Panc1 (cell line): ENCODE data around the gene CDH5. TPM values are rescaled to one million over a fixed set of nuclear protein-coding genes. Genes with fewer than 3 reads are reported as not detected.
"Not testable (repeated sequence)": the region's sequence is repeated elsewhere in the genome, so short reads cannot be mapped to it uniquely, and the experiment has no call there.

ENCODE experiments used
- ATAC-seq: fragments of 200-7000 bp; cut with Tn5 transposase; 2 replicates; pipeline ENCODE4 v1.9.1; 2020; ENCODE audit warnings: mild to moderate bottlenecking, moderate library complexity
- BruUV-seq: library from RNA; stranded (reverse); fragments of 400-500 nt; replicated peaks from 2 replicates; lab custom pipeline; 2021; lab: Mats Ljungman, UMichigan
- CTCF ChIA-PET: fragments of 300-600 bp; sonication (Branson Sonifier 250); formaldehyde crosslinking; loops from one replicate; lab custom pipeline; 2022; ENCODE audit warnings: antibody characterized with exemption; lab: Charles Lee
- POLR2A ChIA-PET: fragments of 300-600 bp; sonication (Branson Sonifier 250); formaldehyde crosslinking; loops from one replicate; lab custom pipeline; 2022; ENCODE audit warnings: antibody characterized with exemption; lab: Charles Lee
- DNase-seq: peaks from one replicate; pipeline ENCODE4 v3.0.0-alpha.2; 2010; ENCODE audit warnings: low read depth, low spot score
- H3K27ac ChIP-seq: 2 replicates; pipeline ENCODE4 v1.5.1; 2011; ENCODE audit warnings: mild to moderate bottlenecking, low read length, inconsistent platforms
- H3K27me3 ChIP-seq: fragments of 200-500 bp; sonication (Bioruptor generic); 2 replicates; pipeline ENCODE4 v1.6.0; 2014; ENCODE audit warnings: low read length, inconsistent platforms; ENCODE audit not compliant: control insufficient read depth, insufficient read depth
- H3K36me3 ChIP-seq: fragments of 200-500 bp; sonication (Bioruptor generic); 2 replicates; pipeline ENCODE4 v1.5.1; 2014; ENCODE audit warnings: inconsistent platforms, mild to moderate bottlenecking, low read length, moderate library complexity; ENCODE audit not compliant: control insufficient read depth, insufficient read depth
- H3K4me1 ChIP-seq: 2 replicates; pipeline ENCODE4 v1.5.1; 2011; ENCODE audit warnings: inconsistent platforms, mild to moderate bottlenecking, low read length, moderate library complexity; ENCODE audit not compliant: control insufficient read depth, insufficient read depth
- H3K4me3 ChIP-seq, 2 experiments: 2 replicates each; pipeline ENCODE4 v1.5.1; 2011 to 2012; ENCODE audit warnings: low read depth in 2 of 2, low read length in 2 of 2, mild to moderate bottlenecking in 2 of 2, inconsistent platforms in 1 of 2, moderate library complexity in 1 of 2
- H3K9me3 ChIP-seq: fragments of 200-500 bp; sonication (Bioruptor generic); 2 replicates; pipeline ENCODE4 v1.5.1; 2014; ENCODE audit warnings: low read depth, mild to moderate bottlenecking, inconsistent platforms, low read length, moderate library complexity; ENCODE audit not compliant: control insufficient read depth, insufficient read depth
- POLR2AphosphoS5 ChIP-seq: IDR thresholded peaks from 2 replicates; pipeline ENCODE4 v1.6.1; 2012; ENCODE audit warnings: mild to moderate bottlenecking, low read depth, low read length, moderate library complexity
- SIN3A ChIP-seq: IDR thresholded peaks from 2 replicates; pipeline ENCODE4 v1.6.1; 2012; ENCODE audit warnings: low read depth, mild to moderate bottlenecking, low read length, moderate library complexity, borderline replicate concordance; ENCODE audit not compliant: insufficient read depth
- TCF7L2 ChIP-seq: IDR thresholded peaks from 2 replicates; pipeline ENCODE4 v1.6.1; 2011; ENCODE audit warnings: mild to moderate bottlenecking, low read depth, low read length, inconsistent platforms
- in situ Hi-C: cut with HindIII; loops from 2 replicates; pipeline ENCODE4 v1.10.0; 2016; ENCODE audit warnings: low sequenced_read_pairs, low pct_unique_long_range_greater_than_20kb
- intact Hi-C: fragments of 100-400 bp; cut with micrococcal nuclease; formaldehyde crosslinking; loops from one replicate; pipeline ENCODE4 v1.10.0; 2022; ENCODE audit not compliant: unreplicated experiment
- total RNA-seq: library from RNA; stranded (reverse); gene quantifications from one replicate; pipeline ENCODE4 v1.2.1, GENCODE V29; 2021; ENCODE audit not compliant: unreplicated experiment
- TF ChIP-seq, protein P1 (sequence below), 2 experiments: IDR thresholded peaks; 2 replicates each; pipeline ENCODE4 v1.6.1; 2011 to 2012; ENCODE audit warnings: low read depth in 2 of 2, control low read depth in 1 of 2, low read length in 1 of 2, mild to moderate bottlenecking in 1 of 2, moderate library complexity in 1 of 2; ENCODE audit not compliant: insufficient read depth in 1 of 2
- TF ChIP-seq, protein P2 (sequence below): fragments of 450-650 bp; IDR thresholded peaks from 2 replicates; pipeline ENCODE4 v1.5.1; 2017; ENCODE audit warnings: mild to moderate bottlenecking

The CDH5 gene
- total RNA-seq, 1 experiment from 2014 or later, result 0.18 TPM

GRCh38 chr16:66451548-66451947 lies 85.1 kb downstream of the CDH5 start:
- BruUV-seq, result no TSS peak
- no peak for ATAC-seq
- no peak overlapping the region for H3K27ac ChIP-seq
- DNase-seq, result no peak
- H3K4me3 ChIP-seq, result no peak overlapping the region
- no peaks in the 10 kb centered on the region for H3K27me3 ChIP-seq
- intact Hi-C loops (no loop called here), in situ Hi-C loops (no loop called here)
- no peaks in the 10 kb centered on the region for H3K9me3 ChIP-seq
- POLR2A ChIA-PET, result no interaction called here
- no peaks in the 10 kb centered on the region for H3K36me3 ChIP-seq
- H3K4me1 ChIP-seq, result no peaks in the 10 kb centered on the region
- CTCF ChIA-PET, result no interaction called here
- TF ChIP-seq SIN3A (no peak), POLR2AphosphoS5 (no peak), TCF7L2 (no peak)
- TF ChIP-seq, protein P1, sequence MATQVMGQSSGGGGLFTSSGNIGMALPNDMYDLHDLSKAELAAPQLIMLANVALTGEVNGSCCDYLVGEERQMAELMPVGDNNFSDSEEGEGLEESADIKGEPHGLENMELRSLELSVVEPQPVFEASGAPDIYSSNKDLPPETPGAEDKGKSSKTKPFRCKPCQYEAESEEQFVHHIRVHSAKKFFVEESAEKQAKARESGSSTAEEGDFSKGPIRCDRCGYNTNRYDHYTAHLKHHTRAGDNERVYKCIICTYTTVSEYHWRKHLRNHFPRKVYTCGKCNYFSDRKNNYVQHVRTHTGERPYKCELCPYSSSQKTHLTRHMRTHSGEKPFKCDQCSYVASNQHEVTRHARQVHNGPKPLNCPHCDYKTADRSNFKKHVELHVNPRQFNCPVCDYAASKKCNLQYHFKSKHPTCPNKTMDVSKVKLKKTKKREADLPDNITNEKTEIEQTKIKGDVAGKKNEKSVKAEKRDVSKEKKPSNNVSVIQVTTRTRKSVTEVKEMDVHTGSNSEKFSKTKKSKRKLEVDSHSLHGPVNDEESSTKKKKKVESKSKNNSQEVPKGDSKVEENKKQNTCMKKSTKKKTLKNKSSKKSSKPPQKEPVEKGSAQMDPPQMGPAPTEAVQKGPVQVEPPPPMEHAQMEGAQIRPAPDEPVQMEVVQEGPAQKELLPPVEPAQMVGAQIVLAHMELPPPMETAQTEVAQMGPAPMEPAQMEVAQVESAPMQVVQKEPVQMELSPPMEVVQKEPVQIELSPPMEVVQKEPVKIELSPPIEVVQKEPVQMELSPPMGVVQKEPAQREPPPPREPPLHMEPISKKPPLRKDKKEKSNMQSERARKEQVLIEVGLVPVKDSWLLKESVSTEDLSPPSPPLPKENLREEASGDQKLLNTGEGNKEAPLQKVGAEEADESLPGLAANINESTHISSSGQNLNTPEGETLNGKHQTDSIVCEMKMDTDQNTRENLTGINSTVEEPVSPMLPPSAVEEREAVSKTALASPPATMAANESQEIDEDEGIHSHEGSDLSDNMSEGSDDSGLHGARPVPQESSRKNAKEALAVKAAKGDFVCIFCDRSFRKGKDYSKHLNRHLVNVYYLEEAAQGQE (IDR thresholded peaks at IDR 0.05; ENCODE audit: insufficient read depth in 1 of 2, low read depth in 2 of 2, low read length in 1 of 2), result no peak
- TF ChIP-seq, protein P2, sequence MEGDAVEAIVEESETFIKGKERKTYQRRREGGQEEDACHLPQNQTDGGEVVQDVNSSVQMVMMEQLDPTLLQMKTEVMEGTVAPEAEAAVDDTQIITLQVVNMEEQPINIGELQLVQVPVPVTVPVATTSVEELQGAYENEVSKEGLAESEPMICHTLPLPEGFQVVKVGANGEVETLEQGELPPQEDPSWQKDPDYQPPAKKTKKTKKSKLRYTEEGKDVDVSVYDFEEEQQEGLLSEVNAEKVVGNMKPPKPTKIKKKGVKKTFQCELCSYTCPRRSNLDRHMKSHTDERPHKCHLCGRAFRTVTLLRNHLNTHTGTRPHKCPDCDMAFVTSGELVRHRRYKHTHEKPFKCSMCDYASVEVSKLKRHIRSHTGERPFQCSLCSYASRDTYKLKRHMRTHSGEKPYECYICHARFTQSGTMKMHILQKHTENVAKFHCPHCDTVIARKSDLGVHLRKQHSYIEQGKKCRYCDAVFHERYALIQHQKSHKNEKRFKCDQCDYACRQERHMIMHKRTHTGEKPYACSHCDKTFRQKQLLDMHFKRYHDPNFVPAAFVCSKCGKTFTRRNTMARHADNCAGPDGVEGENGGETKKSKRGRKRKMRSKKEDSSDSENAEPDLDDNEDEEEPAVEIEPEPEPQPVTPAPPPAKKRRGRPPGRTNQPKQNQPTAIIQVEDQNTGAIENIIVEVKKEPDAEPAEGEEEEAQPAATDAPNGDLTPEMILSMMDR, result no peak

DNA sequence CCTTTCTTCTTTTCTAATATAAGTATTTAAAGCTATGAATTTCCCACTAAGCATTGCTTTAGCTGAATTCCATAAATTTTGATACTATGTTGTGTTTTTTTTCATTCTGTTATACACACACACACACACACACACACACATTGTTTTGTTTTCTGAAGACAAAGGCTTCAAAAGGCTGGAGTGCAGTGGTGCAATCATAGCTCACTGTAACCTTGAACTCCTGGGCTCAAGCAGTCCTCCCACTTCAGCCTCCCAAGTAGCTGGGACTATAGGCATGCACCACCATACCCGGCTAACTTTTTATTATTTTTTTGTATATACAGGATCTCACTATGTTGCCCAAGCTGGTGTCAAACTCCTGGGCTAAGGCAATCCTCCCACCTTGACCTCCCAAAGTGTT lies 86.7 kb downstream of the CDH5 start:
- H3K9me3 ChIP-seq, H3K27ac ChIP-seq, CTCF ChIA-PET, H3K27me3 ChIP-seq, DNase-seq, intact Hi-C loops, ATAC-seq, H3K4me3 ChIP-seq, H3K4me1 ChIP-seq, in situ Hi-C loops, H3K36me3 ChIP-seq, BruUV-seq: not testable (repeated sequence)
- POLR2A ChIA-PET, result interaction anchor here (0.6 kb wide), 1 partner anchor 516 kb away, joined by 3 read pairs; no protein-coding TSS in a partner anchor

Other genes with a start within 250 kb of the CDH5 start
- not detected for gene BEAN1, start 60.6 kb downstream of the CDH5 start, total RNA-seq
- 17.1 TPM for gene TK2, start 183.4 kb downstream of the CDH5 start, total RNA-seq
- gene CKLF, start 185.9 kb downstream of the CDH5 start, total RNA-seq, result 88.1 TPM
- gene CMTM1, start 199.7 kb downstream of the CDH5 start, total RNA-seq, result 7.1 TPM
- not detected for gene CMTM2, start 212.8 kb downstream of the CDH5 start, total RNA-seq
- 45.8 TPM for gene CMTM3, start 238.0 kb downstream of the CDH5 start, total RNA-seq